Spleen (tissue), 7 donors: ENCODE results near the gene BCO1.
"Not testable (repeated sequence)": the region's sequence is repeated elsewhere in the genome, so short reads cannot be mapped to it uniquely, and the experiment has no call there.

ENCODE experiments used
- POLR2A ChIP-seq, 3 donors: fragments of 450-650 bp; IDR thresholded peaks; one replicate each; pipeline ENCODE4 v1.5.1; 2017; ENCODE audit warnings: antibody characterized with exemption in 3 of 3, mild to moderate bottlenecking in 1 of 3
- TF ChIP-seq, protein P1 (sequence below), 11 experiments: fragments of 200-600 bp in 7 of 11; fragments of 450-650 bp in 4 of 11; sonication (generic) in 4 of 11; IDR thresholded peaks in 8 of 11; conservative IDR thresholded peaks in 3 of 11; 1 replicate in 7 of 11; 2 replicates in 4 of 11; pipeline versions ENCODE4 v1.4.0 to v1.8.0; 2016 to 2021; ENCODE audit warnings: antibody characterized with exemption in 11 of 11, inconsistent platforms in 4 of 11, mild to moderate bottlenecking in 1 of 11
- donor health status: DM: no; HTN: no; CAD: no; lungs with moderate emphysema.
- donor health status: DM: no; HTN: no; CAD: no.
- donor health status: DM: no; HTN: no; CAD: no.

DNA sequence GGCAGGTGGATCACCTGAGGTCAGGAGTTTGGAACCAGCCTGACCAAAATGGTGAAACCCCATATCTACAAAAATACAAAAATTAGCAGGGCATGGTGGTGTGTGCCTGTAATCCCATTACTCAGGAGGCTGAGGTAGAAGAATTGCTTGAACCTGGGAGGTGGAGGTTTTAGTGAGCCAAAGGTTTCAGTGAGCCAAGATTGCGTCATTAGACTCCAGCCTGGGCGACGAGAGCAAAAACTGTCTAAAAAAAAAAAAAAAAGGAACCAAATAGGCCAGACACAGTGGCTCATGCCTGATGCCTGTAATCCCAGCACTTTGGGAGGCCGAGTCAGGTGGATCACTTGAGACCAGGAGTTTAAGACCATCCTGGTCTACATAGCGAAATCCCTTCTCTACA lies 12.8 kb upstream of the BCO1 start:
- TF ChIP-seq, protein P1, sequence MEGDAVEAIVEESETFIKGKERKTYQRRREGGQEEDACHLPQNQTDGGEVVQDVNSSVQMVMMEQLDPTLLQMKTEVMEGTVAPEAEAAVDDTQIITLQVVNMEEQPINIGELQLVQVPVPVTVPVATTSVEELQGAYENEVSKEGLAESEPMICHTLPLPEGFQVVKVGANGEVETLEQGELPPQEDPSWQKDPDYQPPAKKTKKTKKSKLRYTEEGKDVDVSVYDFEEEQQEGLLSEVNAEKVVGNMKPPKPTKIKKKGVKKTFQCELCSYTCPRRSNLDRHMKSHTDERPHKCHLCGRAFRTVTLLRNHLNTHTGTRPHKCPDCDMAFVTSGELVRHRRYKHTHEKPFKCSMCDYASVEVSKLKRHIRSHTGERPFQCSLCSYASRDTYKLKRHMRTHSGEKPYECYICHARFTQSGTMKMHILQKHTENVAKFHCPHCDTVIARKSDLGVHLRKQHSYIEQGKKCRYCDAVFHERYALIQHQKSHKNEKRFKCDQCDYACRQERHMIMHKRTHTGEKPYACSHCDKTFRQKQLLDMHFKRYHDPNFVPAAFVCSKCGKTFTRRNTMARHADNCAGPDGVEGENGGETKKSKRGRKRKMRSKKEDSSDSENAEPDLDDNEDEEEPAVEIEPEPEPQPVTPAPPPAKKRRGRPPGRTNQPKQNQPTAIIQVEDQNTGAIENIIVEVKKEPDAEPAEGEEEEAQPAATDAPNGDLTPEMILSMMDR (IDR thresholded peaks at IDR 0.05 in 8 of 11, conservative IDR thresholded peaks at IDR 0.05 in 3 of 11) = not testable (repeated sequence)
- not testable (repeated sequence) for TF ChIP-seq POLR2A (IDR thresholded peaks at IDR 0.05)
